ENCODE data around the gene DAD1. TPM values are rescaled to one million over a fixed set of nuclear protein-coding genes. Genes with fewer than 3 reads are reported as not detected.
"Not testable (repeated sequence)": the region's sequence is repeated elsewhere in the genome, so short reads cannot be mapped to it uniquely, and the experiment has no call there.

Gene DAD1
- polyA plus RNA-seq, 3 donors, result 187 to 278 (median 235) TPM

GRCh38 chr14:22577334-22577908 lies 11.6 kb downstream of the DAD1 start:
- 78 to 79% (median 79%) methylated on average over 6 of the region's 6 CpGs for WGBS, 3 donors
- no peak overlapping the region for H3K27ac ChIP-seq (ENCODE audit: low read depth, low read length)

GRCh38 chr14:22573804-22574203 lies 15.2 kb downstream of the DAD1 start:
- no peak overlapping the region for H3K27ac ChIP-seq (ENCODE audit: low read depth, low read length)
- 95 to 96% (median 96%) methylated on average over 3 of the region's 3 CpGs for WGBS, 3 donors

DNA sequence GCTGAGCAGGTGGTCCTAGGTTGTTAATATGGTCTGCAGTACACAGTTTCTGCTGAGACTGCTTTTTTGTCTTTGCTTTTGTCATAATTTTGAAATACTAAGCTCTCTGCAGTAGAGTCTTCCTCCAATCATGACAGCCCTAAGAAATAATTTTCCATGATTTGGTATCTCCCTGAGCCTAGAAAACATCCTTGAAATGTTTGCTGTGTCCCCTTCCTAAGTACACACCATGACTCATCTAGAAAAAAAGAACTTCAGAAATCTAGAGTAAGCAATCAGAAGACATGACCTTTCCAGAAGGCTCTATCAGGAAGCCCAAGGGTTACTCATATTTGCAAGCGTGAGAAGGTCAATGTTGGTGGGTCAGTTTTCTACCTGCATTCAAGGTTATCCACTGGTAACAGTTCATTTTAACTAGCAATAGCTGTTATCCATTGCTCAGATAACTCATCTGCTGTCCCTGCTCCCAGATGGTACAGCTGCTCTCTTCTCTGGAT lies 16.4 kb downstream of the DAD1 start:
- no peak overlapping the region for H3K27ac ChIP-seq (ENCODE audit: low read depth, low read length)
- 20 to 79% (median 76%) methylated on average over 1 of the region's 1 CpG for WGBS, 3 donors

GRCh38 chr14:22570132-22570949 lies 18.7 kb downstream of the DAD1 start:
- H3K27ac ChIP-seq (ENCODE audit: low read depth, low read length), result no peak overlapping the region
- WGBS, 3 donors, result 22 to 25% (median 22%) methylated on average over 8 of the region's 8 CpGs

DNA sequence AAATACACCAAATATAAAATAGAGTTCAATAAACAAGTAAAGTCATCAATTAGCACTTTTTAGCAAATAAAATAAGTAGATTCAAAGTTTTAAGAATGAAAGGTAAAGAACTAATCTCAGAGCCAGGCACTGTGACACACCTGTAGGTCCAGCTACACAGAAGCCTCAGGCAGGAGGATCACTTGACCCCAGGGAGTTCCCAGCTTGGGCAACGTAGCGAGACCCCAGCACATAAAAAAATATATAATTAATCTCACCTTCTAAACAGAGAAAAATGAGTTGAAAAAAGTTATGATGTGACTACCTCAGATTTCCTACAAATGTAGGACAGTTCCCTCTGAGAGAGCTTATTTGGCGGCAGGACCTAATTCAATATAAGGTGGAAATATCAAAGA lies 19.3 kb downstream of the DAD1 start:
- H3K27ac ChIP-seq (ENCODE audit: low read depth, low read length), result no peak overlapping the region
- WGBS, 3 donors, result 70 to 76% (median 72%) methylated on average over 3 of the region's 3 CpGs

DNA sequence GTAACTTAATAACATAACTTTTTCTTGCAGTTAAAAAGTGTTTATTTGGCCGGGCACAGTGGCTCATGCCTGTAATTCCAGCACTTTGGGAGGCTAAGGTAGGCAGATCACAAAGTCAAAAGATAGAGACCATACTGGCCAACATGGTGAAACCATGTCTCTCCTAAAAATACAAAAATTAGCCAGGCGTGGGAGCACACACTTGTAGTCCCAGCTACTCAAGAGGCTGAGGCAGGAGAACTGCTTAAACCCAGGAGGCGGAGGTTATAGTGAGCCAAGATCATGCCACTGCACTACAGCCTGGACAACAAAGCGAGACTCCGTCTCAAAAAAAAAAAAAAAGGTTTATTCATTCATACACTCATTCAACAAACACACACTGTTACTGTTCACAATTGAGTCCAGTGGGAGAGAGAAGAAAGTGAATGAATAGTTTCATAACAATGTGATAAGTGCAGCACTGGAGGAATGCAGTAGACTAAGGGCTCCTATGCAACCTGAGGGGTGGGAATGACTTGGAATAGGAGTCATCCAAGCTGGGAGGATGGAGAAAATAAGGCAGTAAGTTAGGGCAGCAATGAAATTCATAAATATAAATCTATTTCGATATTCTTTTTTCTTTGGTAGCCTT lies 19.8 kb downstream of the DAD1 start:
- WGBS, 3 donors, result 76 to 83% (median 81%) methylated on average over 6 of the region's 6 CpGs
- no peak overlapping the region for H3K27ac ChIP-seq (ENCODE audit: low read depth, low read length)

DNA sequence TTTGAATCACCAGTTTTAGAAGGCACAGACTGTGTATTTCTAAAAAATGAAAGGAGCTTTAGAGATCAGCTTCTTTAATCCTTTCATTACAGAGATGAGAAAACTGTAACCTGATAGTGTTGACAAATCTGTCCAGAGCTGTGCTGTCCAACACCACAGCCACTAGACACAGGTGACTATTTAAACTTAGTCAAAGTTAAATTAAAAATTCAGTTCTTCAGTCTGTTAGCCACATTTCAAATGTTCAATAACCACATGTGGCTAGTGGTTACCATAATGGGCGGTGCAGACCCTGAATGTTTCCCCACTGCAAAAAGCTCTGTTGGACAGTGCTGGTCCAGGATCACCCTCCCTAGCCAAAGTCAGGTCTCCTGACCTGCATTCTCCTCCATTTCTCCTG lies 21.6 kb downstream of the DAD1 start:
- 88 to 100% (median 91%) methylated on average over 1 of the region's 1 CpG for WGBS, 3 donors
- H3K27ac ChIP-seq (ENCODE audit: low read depth, low read length), result no peak overlapping the region

DNA sequence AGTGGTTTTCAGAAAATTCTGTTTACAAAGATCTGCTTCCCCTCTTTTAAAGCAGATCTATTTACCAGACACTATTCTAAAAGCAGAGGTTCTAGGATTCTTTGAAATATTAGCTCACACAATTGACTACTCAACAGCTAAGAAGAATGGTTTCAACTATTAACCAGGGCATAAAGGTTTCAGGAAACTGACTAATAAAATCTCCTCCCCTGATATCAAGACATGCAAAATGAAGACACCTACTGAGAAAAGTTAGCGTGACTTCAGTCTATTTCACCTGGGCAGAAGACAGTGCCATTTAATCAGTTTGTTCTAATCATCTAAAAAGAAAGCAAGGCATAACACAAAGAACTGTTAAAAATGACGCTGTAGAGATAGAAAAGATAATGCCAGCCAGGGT lies 22.2 kb downstream of the DAD1 start:
- H3K27ac ChIP-seq (ENCODE audit: low read depth, low read length), result no peak overlapping the region
- WGBS, 3 donors, result 57 to 79% (median 78%) methylated on average over 2 of the region's 2 CpGs

GRCh38 chr14:22566266-22566665 lies 22.8 kb downstream of the DAD1 start:
- 78 to 94% (median 94%) methylated on average over 9 of the region's 9 CpGs for WGBS, 3 donors
- not testable (repeated sequence) for H3K27ac ChIP-seq (ENCODE audit: low read depth, low read length)

DNA sequence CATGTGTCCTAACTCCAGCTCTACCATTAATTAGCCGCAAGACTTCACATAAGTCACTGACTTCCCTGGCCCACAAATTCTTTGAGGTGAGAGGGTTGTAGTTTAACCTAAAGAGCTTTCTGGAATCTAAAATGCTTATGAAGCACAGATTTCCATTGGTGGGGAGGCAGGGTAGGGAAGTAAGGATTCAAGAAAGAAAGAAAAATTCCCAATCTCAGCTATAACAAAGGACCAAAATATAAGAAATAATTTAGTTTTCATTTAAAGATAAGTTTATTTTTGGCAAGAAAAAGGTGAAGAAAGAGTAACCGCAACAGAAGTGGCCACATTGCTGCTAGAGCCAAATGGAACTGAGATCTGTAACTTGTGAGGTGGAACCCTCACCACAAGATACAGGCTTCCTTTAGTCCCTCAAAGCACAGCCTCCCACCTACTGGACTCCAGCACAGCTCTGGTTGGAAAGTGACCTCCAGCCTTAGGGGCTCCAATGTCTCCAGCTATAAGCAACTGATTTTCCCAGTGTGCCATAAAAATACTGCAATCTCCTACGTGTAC lies 23.6 kb downstream of the DAD1 start:
- no peak overlapping the region for H3K27ac ChIP-seq (ENCODE audit: low read depth, low read length)

GRCh38 chr14:22564463-22564862 lies 24.6 kb downstream of the DAD1 start:
- no peak overlapping the region for H3K27ac ChIP-seq (ENCODE audit: low read depth, low read length)
- WGBS, 3 donors, result 37 to 64% (median 64%) methylated on average over 1 of the region's 1 CpG

More for the DNA sequence above, 23.6 kb downstream of the DAD1 start:
- 78 to 85% (median 79%) methylated on average over 3 of the region's 3 CpGs for WGBS, 3 donors

DNA sequence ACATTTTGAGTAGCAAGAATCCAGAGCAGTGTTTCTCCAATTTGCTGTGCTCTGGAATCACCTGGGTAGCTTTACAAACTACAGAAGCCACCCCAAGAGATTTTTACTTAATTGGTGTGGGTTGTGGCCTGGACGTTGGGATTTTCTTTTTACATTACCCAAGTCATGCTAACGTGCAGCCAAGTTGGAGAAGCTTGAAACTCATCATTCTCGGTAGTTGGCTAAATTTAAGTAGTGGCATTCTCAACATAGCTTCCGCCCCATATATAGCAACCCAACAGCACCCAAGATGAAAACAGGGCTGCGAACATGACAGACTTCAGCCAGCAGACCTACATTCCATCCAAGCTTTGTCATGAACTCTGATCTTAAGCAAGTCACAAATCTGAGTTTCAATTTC lies 25.0 kb downstream of the DAD1 start:
- no peak overlapping the region for H3K27ac ChIP-seq (ENCODE audit: low read depth, low read length)
- WGBS, 3 donors, result 76 to 85% (median 82%) methylated on average over 5 of the region's 5 CpGs

GRCh38 chr14:22561661-22562579 lies 27.1 kb downstream of the DAD1 start:
- whole genome bisulfite sequencing, 3 donors, result 60 to 66% (median 61%) methylated on average over 11 of the region's 11 CpGs
- H3K27ac ChIP-seq (ENCODE audit: low read depth, low read length), result no peak overlapping the region

DNA sequence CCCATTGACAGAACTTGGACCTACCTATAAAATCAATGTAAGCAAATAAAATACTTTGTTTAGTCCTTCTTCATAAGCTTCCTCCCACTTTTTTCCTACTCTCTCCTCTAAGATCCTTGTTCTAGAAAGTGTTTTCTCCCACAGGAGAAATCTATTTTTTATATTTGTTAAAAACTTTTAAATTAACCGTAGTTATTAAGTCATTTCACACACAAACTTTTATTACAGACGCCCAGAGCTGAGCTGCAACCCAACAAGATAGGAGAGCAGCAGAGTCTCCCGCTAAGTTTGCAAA lies 27.7 kb downstream of the DAD1 start:
- no peak overlapping the region for H3K27ac ChIP-seq (ENCODE audit: low read depth, low read length)
- whole genome bisulfite sequencing, 3 donors, result 14 to 64% (median 57%) methylated on average over 3 of the region's 3 CpGs

GRCh38 chr14:22560662-22561365 lies 28.2 kb downstream of the DAD1 start:
- WGBS, 3 donors, result 28 to 64% (median 62%) methylated on average over 13 of the region's 13 CpGs
- H3K27ac ChIP-seq (ENCODE audit: low read depth, low read length), result no peak overlapping the region

GRCh38 chr14:22559041-22559440 lies 30.0 kb downstream of the DAD1 start:
- 39 to 68% (median 52%) methylated on average over 1 of the region's 1 CpG for WGBS, 3 donors
- no peak overlapping the region for H3K27ac ChIP-seq (ENCODE audit: low read depth, low read length)

DNA sequence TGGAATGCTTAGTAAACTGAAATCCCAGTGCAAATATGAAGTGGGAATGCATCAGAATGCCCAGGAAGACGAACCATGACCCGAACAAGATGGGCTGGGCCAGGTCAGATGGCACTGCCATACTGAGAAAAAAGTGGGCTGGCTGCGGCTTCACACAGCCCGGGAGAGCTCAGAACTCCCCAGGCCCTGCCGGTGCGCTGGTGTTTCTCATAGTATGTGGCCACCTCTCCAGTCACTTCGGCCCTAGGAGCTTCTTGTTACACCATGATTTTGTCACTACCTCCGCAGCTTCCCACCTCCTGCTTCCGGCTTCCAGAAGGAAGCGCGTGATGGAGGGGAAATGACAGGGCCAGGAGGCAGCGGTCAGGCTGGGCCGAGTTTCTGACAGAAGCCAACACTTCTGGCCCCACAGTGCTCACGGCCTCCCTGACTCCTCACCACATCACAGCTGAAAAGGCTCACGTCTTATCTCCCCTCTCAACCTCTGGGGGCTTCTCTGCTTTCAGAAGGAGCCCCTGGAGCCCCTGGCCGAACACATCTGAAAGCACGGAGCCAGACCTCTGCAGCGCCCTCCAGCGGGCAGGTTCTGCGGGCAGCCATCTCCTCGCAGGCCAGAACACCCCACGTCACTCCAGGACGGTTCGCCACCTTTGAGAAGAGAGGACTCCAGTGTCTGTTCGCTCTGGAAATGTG lies 30.7 kb downstream of the DAD1 start:
- no peak overlapping the region for H3K27ac ChIP-seq (ENCODE audit: low read depth, low read length)
- 71 to 77% (median 72%) methylated on average over 25 of the region's 25 CpGs for WGBS, 3 donors
